ENCODE measurements around the gene IPO4. TPM values are rescaled to one million over a fixed set of nuclear protein-coding genes. Genes with fewer than 3 reads are reported as not detected.
A peak's percentile ranks its signal among the peaks of the same experiment; 100 is the strongest.

The IPO4 gene
- total and polyA plus RNA-seq, 9 of the 15 experiments (the other 6 are each of a cell fraction or from before 2014, with no cell fraction given), result 7.3 to 122 (median 31.8) TPM

- TF ChIP-seq CBX3 (IDR thresholded peaks at IDR 0.05; ENCODE audit: borderline replicate concordance in 1 of 2, low read length in 2 of 2) (no peak), WHSC1 (IDR thresholded peaks at IDR 0.05; ENCODE audit: low read length) (no peak), HSF4 (CRISPR knock-in tag; IDR thresholded peaks at IDR 0.05; ENCODE audit: borderline replicate concordance) (no peak), CEBPZ (IDR thresholded peaks at IDR 0.05; ENCODE audit: borderline replicate concordance, low read depth, low read length) (no peak), NBN (IDR thresholded peaks at IDR 0.05; ENCODE audit: low read depth) (no peak), HNRNPK (IDR thresholded peaks at IDR 0.05; ENCODE audit: low read depth, low read length, poor library complexity, severe bottlenecking) (no peak), SNAPC5 (CRISPR knock-in tag; IDR thresholded peaks at IDR 0.05) (no peak), PHB (CRISPR knock-in tag; IDR thresholded peaks at IDR 0.05) (no peak), TFAP4 (CRISPR knock-in tag; IDR thresholded peaks at IDR 0.05; ENCODE audit: borderline replicate concordance) (no peak; the same call in 1 of the 2 replicates), TBP (optimal IDR thresholded peaks at IDR 0.05; ENCODE audit: low read depth, low read length) (no peak), KLF13 (tag; IDR thresholded peaks at IDR 0.05; ENCODE audit: borderline replicate concordance, low read depth) (no peak), ASH1L (IDR thresholded peaks at IDR 0.05; ENCODE audit: borderline replicate concordance, low read depth, partially characterized antibody) (peak; percentile 48), TCF7 (IDR thresholded peaks at IDR 0.05; ENCODE audit: borderline replicate concordance) (no peak), ARID2 (IDR thresholded peaks at IDR 0.05) (no peak), NFYB (IDR thresholded peaks at IDR 0.05; ENCODE audit: extremely low read depth, insufficient read length) (no peak), GATAD2B (IDR thresholded peaks at IDR 0.05; ENCODE audit: borderline replicate concordance) (no peak), TAF1 (IDR thresholded peaks at IDR 0.05; ENCODE audit: control insufficient read depth, extremely low read depth, insufficient read depth, low read length, severe bottlenecking) (peak; percentile 50), AFF4 (CRISPR knock-in tag; IDR thresholded peaks at IDR 0.05) (no peak), KAT7 (CRISPR knock-in tag; IDR thresholded peaks at IDR 0.05; ENCODE audit: borderline replicate concordance) (no peak)
Measured at GRCh38 chr14:24232121-24232644, 43.6 kb upstream of the IPO4 start, which contains the start of gene NEDD8 (continued).
